HFF-Myc (cell line): ENCODE data around the gene PANK2.
"Not testable (repeated sequence)": the region's sequence is repeated elsewhere in the genome, so short reads cannot be mapped to it uniquely, and the experiment has no call there.

Experiments
- DNase-seq: peaks from one replicate; pipeline ENCODE4 v3.0.0-alpha.2; 2011; ENCODE audit warnings: low read depth; ENCODE audit errors: extremely low read depth
- H3K4me3 ChIP-seq: replicated peaks from 2 replicates; pipeline ENCODE4 v1.5.1; 2011; ENCODE audit warnings: low read depth, mild to moderate bottlenecking, control low read depth, low read length
- CTCF ChIP-seq: IDR thresholded peaks from 2 replicates; pipeline ENCODE4 v1.5.1; 2012; ENCODE audit warnings: mild to moderate bottlenecking, low read depth, low read length, control low read depth; ENCODE audit errors: missing control alignments

PANK2 gene

GRCh38 chr20:3901028-3901705 is 12.0 kb downstream of the PANK2 start:
- no peak overlapping the region for H3K4me3 ChIP-seq
- no peak for TF ChIP-seq CTCF
- DNase-seq, result no peak

DNA sequence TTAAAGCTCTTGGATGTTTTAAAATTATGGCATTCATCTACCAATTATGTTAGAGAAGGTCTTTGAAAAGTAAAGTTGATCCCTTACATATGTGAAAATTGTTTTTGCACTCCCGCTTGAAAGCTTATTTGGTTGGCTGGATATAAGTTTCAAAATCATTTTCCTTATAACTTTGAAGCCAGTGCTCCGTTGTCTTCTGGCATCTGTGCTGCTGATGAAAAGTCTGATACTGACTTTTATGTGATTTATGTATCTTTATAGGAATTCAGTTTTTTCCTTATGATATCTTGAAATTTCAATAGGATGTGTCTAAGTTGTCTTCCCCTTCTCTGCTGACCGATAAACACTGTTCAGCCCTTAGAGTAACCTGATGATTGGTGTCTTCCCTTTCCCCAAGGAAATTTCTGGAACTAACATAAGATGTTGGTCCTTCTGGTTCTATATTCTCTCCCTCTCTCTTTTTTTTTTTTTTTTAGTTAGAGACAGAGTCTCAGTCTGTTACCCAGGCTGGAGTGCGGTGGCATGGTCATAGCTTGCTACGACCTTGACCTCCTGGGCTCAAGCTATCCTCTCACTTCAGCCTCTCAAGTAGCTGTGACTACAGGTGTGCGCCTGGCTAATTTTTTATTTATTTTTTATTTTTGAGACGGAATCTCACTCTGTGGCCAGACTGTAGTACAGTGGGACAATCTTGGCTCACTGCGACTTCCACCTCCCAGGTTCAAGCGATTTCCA is 12.7 kb downstream of the PANK2 start:
- H3K4me3 ChIP-seq, result no peak overlapping the region
- DNase-seq, result no peak
- TF ChIP-seq CTCF, result no peak

DNA sequence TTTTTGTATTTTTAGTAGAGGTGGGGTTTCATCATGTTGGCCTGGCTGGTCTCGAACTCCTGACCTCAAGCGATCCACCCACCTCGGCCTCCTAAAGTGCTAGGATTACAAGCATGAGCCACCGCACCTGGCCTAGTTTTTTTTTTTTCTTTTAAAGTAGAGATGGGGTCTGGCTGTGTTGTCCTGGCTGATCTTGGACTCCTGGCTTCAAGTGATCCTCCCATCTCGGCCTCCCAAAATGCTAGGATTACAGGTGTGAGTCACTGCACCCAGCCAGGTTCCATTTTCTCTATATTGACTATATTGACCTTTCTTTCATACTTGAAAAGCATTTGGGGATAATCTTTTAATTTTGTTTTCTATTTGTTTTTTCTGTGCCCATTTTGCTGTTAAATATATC is 13.3 kb downstream of the PANK2 start:
- DNase-seq, result no peak
- no peak overlapping the region for H3K4me3 ChIP-seq
- TF ChIP-seq CTCF, result no peak

- TF ChIP-seq CTCF, result no peak
- no peak overlapping the region for H3K4me3 ChIP-seq
- DNase-seq, result no peak
These were observed 15.0 kb downstream of the PANK2 start for GRCh38 chr20:3904224-3904623.

DNA sequence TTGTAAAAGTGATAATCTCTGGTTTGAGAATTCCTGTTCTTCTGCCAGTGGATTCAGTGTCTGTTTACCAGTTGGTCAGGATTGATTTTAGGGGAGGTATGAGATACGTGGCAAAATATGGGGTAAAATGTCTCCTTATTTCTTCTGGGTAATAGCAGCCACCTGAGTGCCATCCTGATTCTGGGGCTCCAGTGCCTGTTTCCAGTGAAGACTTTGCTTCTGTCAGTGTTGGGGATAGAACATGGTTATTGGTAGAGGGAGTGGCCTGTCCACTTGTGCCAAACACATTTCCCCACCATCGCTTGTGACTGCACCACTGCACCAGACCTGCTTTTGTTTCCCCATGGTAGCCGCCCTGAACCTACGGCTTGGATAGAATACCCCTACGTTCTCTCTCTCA is 15.7 kb downstream of the PANK2 start:
- no peak for TF ChIP-seq CTCF
- no peak overlapping the region for H3K4me3 ChIP-seq
- DNase-seq, result no peak

- DNase-seq, H3K4me3 ChIP-seq: not testable (repeated sequence)
These were observed 17.8 kb downstream of the PANK2 start for GRCh38 chr20:3906744-3907721.

- no peak for DNase-seq
- H3K4me3 ChIP-seq, result no peak overlapping the region
- no peak for TF ChIP-seq CTCF
These were observed 19.5 kb downstream of the PANK2 start for GRCh38 chr20:3908667-3909066.
